Naive B cell (primary cell): ENCODE data around the gene NOL8. TPM values are rescaled to one million over a fixed set of nuclear protein-coding genes. Genes with fewer than 3 reads are reported as not detected.

Source experiments
- ATAC-seq, 2 donors: fragments of 150-1000 bp; cut with Tn5 transposase; 2 replicates each; pipeline ENCODE4 v1.10.0; 2021; ENCODE audit warnings: low read depth in 2 of 2, mild to moderate bottlenecking in 2 of 2, moderate library complexity in 2 of 2
- DNase-seq: peaks from one replicate; pipeline ENCODE4 v3.0.0; 2022
- H3K27ac Mint-ChIP-seq, 6 donors: one replicate each; pipeline ENCODE4 v1.8.0; 2020 to 2022; ENCODE audit warnings: mild to moderate bottlenecking in 6 of 6, mixed read lengths in 6 of 6, moderate library complexity in 5 of 6, inconsistent platforms in 2 of 6
- H3K27me3 Mint-ChIP-seq, 3 donors: one replicate each; pipeline ENCODE4 v1.8.0; 2021 to 2022; ENCODE audit warnings: mixed read lengths in 3 of 3, mild to moderate bottlenecking in 1 of 3
- H3K36me3 Mint-ChIP-seq, 2 donors: one replicate each; pipeline ENCODE4 v1.8.0; 2020 to 2022; ENCODE audit warnings: mixed read lengths in 2 of 2, inconsistent platforms in 1 of 2, mild to moderate bottlenecking in 1 of 2
- H3K4me1 Mint-ChIP-seq, 3 donors: one replicate each; pipeline ENCODE4 v1.8.0; 2020 to 2022; ENCODE audit warnings: mixed read lengths in 3 of 3, inconsistent platforms in 1 of 3, mild to moderate bottlenecking in 1 of 3, moderate library complexity in 1 of 3
- H3K4me3 Mint-ChIP-seq, 8 donors: one replicate each; pipeline ENCODE4 v1.8.0; 2020 to 2022; ENCODE audit warnings: mild to moderate bottlenecking in 8 of 8, mixed read lengths in 8 of 8, moderate library complexity in 8 of 8, inconsistent platforms in 2 of 8
- H3K9me3 Mint-ChIP-seq, 7 donors: one replicate each; pipeline ENCODE4 v1.8.0; 2020 to 2022; ENCODE audit warnings: mixed read lengths in 7 of 7, mild to moderate bottlenecking in 5 of 7, inconsistent platforms in 2 of 7, moderate library complexity in 1 of 7
- polyA plus RNA-seq, 6 donors: library from polyadenylated mRNA; unstranded; fragments of 300-500 nt; fragmentation: Illumina TruSeq; gene quantifications; one replicate each; pipeline ENCODE4 v1.2.3, GENCODE V29; 2021; ENCODE audit warnings: low read depth in 6 of 6

Gene NOL8
- polyA plus RNA-seq, 6 donors from 2014 or later: 18.6 to 37.0 (median 26.9) TPM

DNA sequence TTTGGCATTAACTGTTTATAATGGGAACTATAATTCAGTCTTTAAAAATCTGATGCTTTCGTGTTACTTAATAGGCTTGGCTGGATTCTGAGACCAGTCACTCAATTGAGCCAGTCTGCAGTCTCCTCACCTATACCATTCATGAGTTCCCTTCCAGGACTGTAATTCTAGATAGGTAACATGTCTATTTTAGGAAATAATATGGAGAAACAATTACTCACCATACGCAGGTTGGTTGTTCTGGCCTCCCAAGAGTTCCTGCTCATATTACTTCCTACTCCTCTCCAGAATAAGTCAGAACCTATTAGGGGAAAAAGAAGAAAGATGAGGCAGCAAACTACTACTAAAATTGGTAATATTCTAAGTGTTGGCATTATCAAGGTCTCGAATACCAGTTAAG is 27.1 kb downstream of the NOL8 start:
- Mint-ChIP-seq H3K36me3 (peaks cover 15 to 22% of the 10 kb centered on the region in 2 donors), H3K4me1 (peaks cover 19 to 49% (median 38%) of the 10 kb centered on the region in 3 donors), H3K27ac (peak overlapping the region in 3 of 6 donors; percentile 29 to 95 (median 63)), H3K9me3 (peaks cover 0 to 3% (median 0%) of the 10 kb centered on the region in 7 donors), H3K27me3 (no peaks in the 10 kb centered on the region), H3K4me3 (peak overlapping the region in 3 of 8 donors; percentile 21 to 59 (median 29))
- ATAC-seq (no peak), DNase-seq (no peak)

DNA sequence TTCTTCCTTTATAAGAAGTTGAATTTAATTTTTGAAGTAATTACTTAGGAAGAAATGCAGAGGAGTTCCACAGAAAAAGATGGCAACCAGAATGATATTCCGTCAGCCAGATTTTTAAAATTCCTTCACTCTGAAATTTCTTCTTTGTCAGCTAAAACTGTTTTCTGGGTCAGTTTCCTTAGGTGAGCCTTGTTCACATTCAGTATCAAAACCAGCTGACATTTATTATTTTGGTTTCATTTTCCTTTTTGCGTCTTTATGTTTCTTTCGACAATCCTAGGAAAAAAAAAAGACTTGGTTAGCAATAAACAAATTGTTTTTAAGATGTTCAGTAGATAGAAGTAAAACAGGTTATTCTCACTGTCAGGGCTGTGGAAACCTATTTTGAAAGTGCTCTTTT is 27.5 kb downstream of the NOL8 start:
- DNase-seq (no peak), ATAC-seq (no peak)
- H3K9me3 Mint-ChIP-seq: peaks cover 0 to 3% (median 0%) of the 10 kb centered on the region in 7 donors
- no peaks in the 10 kb centered on the region for H3K27me3 Mint-ChIP-seq
- H3K27ac Mint-ChIP-seq: peak overlapping the region in 5 of 6 donors; percentile 29 to 95 (median 77)
- peaks cover 23 to 53% (median 42%) of the 10 kb centered on the region in 3 donors for H3K4me1 Mint-ChIP-seq
- H3K4me3 Mint-ChIP-seq: peak overlapping the region in 4 of 8 donors; percentile 21 to 59 (median 27)
- H3K36me3 Mint-ChIP-seq: peaks cover 10 to 17% of the 10 kb centered on the region in 2 donors

DNA sequence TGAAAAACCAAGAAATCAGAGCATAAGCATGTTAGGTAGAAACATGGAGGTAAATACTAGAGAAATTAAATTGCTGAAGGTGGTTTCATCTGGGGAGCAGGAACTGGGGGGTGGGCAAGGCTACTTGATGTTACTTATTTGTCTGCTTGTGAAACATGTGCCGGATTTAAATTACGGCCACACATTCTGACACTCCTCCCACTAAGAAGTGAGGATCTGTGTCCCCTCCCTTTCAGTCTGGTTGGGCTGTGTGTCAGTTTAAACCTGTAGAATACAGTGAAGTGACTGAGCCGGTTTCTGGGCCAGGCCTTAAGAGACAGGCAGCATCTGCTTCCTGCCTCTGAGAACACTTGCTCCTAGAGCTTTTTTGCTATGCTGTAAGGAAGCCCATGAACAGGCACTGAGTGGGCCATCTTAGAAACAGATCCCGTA is 29.3 kb downstream of the NOL8 start:
- Mint-ChIP-seq H3K4me1 (peaks cover 28 to 63% (median 53%) of the 10 kb centered on the region in 3 donors), H3K27me3 (no peaks in the 10 kb centered on the region), H3K27ac (peak overlapping the region in 2 of 6 donors; percentile 32 to 55), H3K9me3 (peaks cover 0 to 3% (median 0%) of the 10 kb centered on the region in 7 donors), H3K36me3 (peaks cover 8 to 14% of the 10 kb centered on the region in 2 donors), H3K4me3 (peak overlapping the region in 4 of 8 donors; percentile 17 to 30 (median 20))
- ATAC-seq: no peak
- DNase-seq: no peak

GRCh38 chr9:92295240-92295790 is 29.8 kb downstream of the NOL8 start:
- Mint-ChIP-seq H3K27ac (peak overlapping the region in 3 of 6 donors; percentile 69 to 95 (median 72)), H3K27me3 (no peaks in the 10 kb centered on the region), H3K4me3 (peak overlapping the region in 3 of 8 donors; percentile 20 to 73 (median 21)), H3K4me1 (peaks cover 28 to 63% (median 54%) of the 10 kb centered on the region in 3 donors), H3K9me3 (peaks cover 0 to 3% (median 0%) of the 10 kb centered on the region in 7 donors), H3K36me3 (peaks cover 8 to 17% of the 10 kb centered on the region in 2 donors)
- no peak for ATAC-seq
- no peak for DNase-seq

DNA sequence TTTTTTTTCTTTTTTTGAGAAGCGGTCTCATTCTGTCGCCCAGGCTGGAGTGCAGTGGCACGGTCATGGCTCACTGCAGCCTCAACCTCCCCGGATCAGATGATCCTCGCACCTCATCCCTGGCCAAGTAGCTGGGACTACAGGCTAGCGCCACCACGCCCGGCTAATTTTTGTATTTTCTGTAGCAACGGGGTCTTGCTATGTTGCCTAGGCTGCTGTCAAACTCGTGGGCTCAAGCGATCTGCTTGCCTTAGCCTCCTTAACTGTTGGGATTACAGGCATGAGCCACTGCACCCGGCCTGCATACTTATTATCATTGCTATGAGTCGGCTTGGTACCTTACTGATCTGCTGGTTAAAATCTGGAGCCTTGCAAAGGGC is 30.9 kb downstream of the NOL8 start:
- H3K9me3 Mint-ChIP-seq: peaks cover 0 to 2% (median 0%) of the 10 kb centered on the region in 7 donors
- H3K4me1 Mint-ChIP-seq: peaks cover 29 to 57% (median 51%) of the 10 kb centered on the region in 3 donors
- ATAC-seq: no peak
- DNase-seq: no peak
- no peaks in the 10 kb centered on the region for H3K27me3 Mint-ChIP-seq
- H3K36me3 Mint-ChIP-seq: peaks cover 5 to 19% of the 10 kb centered on the region in 2 donors
- peak overlapping the region; percentile 98 to 99 (median 99) for H3K4me3 Mint-ChIP-seq
- H3K27ac Mint-ChIP-seq: peak overlapping the region; percentile 95 to 98 (median 97)

DNA sequence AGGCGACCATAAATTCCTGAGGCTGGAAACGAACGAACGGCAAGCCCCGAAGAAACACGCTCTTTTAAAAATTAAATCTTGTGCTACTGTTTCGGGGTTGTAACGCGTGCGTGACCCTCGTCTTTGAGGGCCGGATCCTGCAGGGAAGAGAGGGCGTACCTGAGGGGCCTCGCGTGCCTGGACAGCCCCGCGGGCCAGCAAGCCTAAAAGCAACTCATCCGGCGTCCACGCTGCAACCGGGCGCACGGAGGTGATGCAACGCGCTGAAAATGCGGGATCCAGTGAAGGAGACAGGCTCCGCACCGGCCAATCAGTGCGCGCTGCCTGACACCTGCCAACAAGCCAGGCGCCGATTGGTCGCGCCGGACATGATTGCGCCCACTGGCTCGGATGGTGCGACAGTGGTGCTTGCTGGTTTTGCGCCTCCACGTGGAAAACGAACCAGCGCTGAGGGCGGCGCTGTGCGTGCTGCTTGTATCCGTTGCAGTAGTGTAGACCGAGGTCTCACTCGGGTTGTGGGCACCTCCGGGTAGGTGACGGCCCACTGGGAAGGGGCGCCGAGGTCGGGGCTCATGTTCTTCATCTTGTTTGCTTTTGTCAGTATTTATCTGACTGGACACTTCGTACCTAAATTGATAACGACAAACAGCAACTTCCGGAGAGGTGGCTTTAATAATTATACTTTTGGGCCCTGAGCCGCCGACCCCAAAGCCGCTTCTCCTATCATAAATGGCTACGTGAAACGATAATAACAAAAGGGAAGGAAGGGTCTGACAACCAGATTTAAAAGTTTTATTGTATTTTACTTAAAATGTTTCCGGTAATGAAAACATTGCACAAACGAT is 31.5 kb downstream of the NOL8 start, which contains the start of gene IARS1:
Gene IARS1, minus strand, starts transcription at position 246 of the 845 bp plus-strand sequence. CDS start 4,278 bp downstream, outside the sequence.
- DNase-seq (peak; percentile 99), ATAC-seq (peak; percentile 94 to 97)
- Mint-ChIP-seq H3K27ac (peak within 1 kb of the TSS; percentile 95 to 98 (median 97)), H3K4me3 (peak within 1 kb of the TSS; percentile 98 to 99 (median 99)), H3K36me3 (peaks cover 0 to 13% of the 10 kb centered on the region in 2 donors), H3K4me1 (peaks cover 25 to 51% (median 45%) of the 10 kb centered on the region in 3 donors), H3K9me3 (no peaks in the 10 kb centered on the region), H3K27me3 (no peaks in the 10 kb centered on the region)

DNA sequence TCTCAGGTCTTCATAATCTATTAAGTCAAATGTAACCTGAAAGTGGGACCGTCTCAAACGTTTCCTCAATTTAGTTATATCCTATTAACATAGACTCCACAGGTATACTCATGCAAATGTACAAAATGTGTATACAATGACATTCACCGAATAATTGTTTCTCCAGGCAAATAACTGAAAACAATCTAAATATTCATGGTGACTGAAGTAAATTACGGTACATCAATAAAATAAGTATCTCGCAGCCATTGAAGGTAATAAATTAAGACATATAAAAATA is 32.1 kb downstream of the NOL8 start:
- Mint-ChIP-seq H3K4me1 (peaks cover 25 to 49% (median 44%) of the 10 kb centered on the region in 3 donors), H3K36me3 (peaks cover 0 to 10% of the 10 kb centered on the region in 2 donors), H3K27me3 (no peaks in the 10 kb centered on the region), H3K27ac (peak overlapping the region; percentile 45 to 97 (median 96)), H3K4me3 (peak overlapping the region; percentile 98 to 99 (median 99)), H3K9me3 (no peaks in the 10 kb centered on the region)
- no peak for ATAC-seq
- no peak for DNase-seq

GRCh38 chr9:92292338-92293074 is 32.6 kb downstream of the NOL8 start:
- no peak for ATAC-seq
- peaks cover 0 to 10% of the 10 kb centered on the region in 2 donors for H3K36me3 Mint-ChIP-seq
- H3K4me1 Mint-ChIP-seq: peaks cover 25 to 45% (median 39%) of the 10 kb centered on the region in 3 donors
- peak overlapping the region; percentile 53 to 97 (median 96) for H3K27ac Mint-ChIP-seq
- H3K27me3 Mint-ChIP-seq: no peaks in the 10 kb centered on the region
- no peaks in the 10 kb centered on the region for H3K9me3 Mint-ChIP-seq
- no peak for DNase-seq
- peak overlapping the region; percentile 98 to 99 (median 99) for H3K4me3 Mint-ChIP-seq

- Mint-ChIP-seq H3K4me3 (peak overlapping the region in 2 of 8 donors; percentile 19 to 81), H3K27ac (no peak overlapping the region), H3K27me3 (no peaks in the 10 kb centered on the region), H3K9me3 (no peaks in the 10 kb centered on the region), H3K36me3 (peaks cover 0 to 10% of the 10 kb centered on the region in 2 donors), H3K4me1 (peaks cover 25 to 41% (median 33%) of the 10 kb centered on the region in 3 donors)
- ATAC-seq (no peak), DNase-seq (no peak)
Measured at GRCh38 chr9:92291577-92291976, 33.6 kb downstream of the NOL8 start.

DNA sequence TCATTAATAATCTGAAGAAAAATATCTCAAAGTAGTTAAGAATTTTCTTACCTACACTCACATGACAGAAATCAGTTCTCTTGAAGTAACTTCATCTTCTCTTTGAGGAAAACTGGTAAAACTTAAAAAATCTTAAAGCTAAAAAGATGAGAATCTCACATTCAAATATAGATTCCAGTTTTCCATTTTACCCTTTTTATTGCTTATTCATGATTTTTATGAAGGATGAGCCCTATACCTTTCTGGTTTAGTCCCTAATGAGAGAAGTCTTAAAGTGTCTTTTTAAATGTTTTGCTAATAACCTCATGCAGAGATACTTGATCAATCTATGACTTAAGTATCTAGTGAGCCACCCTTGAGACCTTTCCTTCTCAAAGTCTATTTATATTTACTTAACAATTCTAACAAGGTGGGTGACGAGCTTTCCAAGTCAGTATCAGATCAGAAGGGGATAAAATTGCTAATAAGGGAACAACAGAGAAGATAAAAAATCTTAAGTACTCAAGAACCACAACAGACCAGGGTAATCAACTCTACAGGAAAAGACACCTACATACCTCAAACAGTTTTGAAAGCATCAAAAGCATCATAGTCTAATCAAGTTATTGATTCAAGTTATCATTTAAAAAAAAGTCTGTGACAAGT is 34.2 kb downstream of the NOL8 start:
- peaks cover 0 to 10% of the 10 kb centered on the region in 2 donors for H3K36me3 Mint-ChIP-seq
- H3K27ac Mint-ChIP-seq: peak overlapping the region in 4 of 6 donors; percentile 31 to 74 (median 53)
- H3K4me3 Mint-ChIP-seq: peak overlapping the region in 3 of 8 donors; percentile 36 to 81 (median 61)
- peaks cover 25 to 39% (median 33%) of the 10 kb centered on the region in 3 donors for H3K4me1 Mint-ChIP-seq
- no peaks in the 10 kb centered on the region for H3K9me3 Mint-ChIP-seq
- no peaks in the 10 kb centered on the region for H3K27me3 Mint-ChIP-seq
- DNase-seq (no peak), ATAC-seq (no peak)

DNA sequence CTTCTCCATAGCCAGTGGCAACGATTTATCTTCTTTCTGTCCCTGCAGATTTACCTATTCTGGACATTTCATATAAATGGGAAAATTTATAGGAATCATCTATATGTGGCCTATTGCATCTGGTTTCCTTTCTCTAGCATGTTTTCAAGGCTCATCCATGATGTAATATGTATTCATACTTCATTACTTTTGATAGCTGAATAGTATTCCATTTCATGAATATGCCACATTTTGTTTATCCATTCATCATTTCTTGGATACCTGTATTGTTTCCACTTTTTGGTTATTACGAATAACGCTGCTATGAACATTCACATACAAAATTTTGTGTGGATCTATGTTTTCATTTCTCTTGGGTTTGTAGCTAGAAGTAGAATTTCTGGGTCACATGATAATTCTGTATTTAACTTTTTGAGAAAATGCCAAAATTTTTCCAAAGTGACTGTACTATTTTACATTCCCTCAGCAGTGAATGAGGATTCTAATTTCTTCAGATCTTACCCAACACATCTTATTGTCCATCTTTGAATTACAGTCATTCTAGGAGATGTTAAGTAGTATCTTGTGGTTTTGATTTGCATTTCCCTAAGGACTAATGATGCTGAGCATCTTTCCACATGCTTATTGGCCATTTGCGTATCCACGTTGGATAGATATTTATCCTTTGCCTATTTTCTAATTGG is 35.3 kb downstream of the NOL8 start:
- Mint-ChIP-seq H3K36me3 (peaks cover 0 to 20% of the 10 kb centered on the region in 2 donors), H3K27me3 (no peaks in the 10 kb centered on the region), H3K4me3 (peak overlapping the region in 1 of 8 donors; percentile 39), H3K9me3 (no peaks in the 10 kb centered on the region), H3K4me1 (peaks cover 18 to 30% (median 25%) of the 10 kb centered on the region in 3 donors), H3K27ac (no peak overlapping the region)
- no peak for ATAC-seq
- no peak for DNase-seq

- no peaks in the 10 kb centered on the region for H3K27me3 Mint-ChIP-seq
- H3K4me3 Mint-ChIP-seq: no peak overlapping the region
- H3K36me3 Mint-ChIP-seq: peaks cover 9 to 19% of the 10 kb centered on the region in 2 donors
- no peaks in the 10 kb centered on the region for H3K9me3 Mint-ChIP-seq
- H3K4me1 Mint-ChIP-seq: peaks cover 0 to 4% (median 0%) of the 10 kb centered on the region in 3 donors
- DNase-seq (no peak), ATAC-seq (no peak)
- H3K27ac Mint-ChIP-seq: no peak overlapping the region
Measured at GRCh38 chr9:92279302-92279701, 45.8 kb downstream of the NOL8 start.
